Peyer's patch (tissue), 4 donors: Measurements from ENCODE around the gene DIO1.

Experiments
- POLR2A ChIP-seq, 2 donors: fragments of 450-650 bp; IDR thresholded peaks; one replicate each; pipeline ENCODE4 v1.5.1; 2017; ENCODE audit warnings: antibody characterized with exemption in 2 of 2, mild to moderate bottlenecking in 2 of 2, moderate library complexity in 2 of 2
- TF ChIP-seq, protein P1 (sequence below), 6 experiments: fragments of 450-650 bp in 4 of 6; fragments of 200-600 bp in 2 of 6; sonication (generic) in 1 of 6; IDR thresholded peaks; one replicate each; pipeline ENCODE4 v1.5.1; 2017 to 2019; ENCODE audit warnings: antibody characterized with exemption in 6 of 6, mild to moderate bottlenecking in 3 of 6, moderate library complexity in 1 of 6

DNA sequence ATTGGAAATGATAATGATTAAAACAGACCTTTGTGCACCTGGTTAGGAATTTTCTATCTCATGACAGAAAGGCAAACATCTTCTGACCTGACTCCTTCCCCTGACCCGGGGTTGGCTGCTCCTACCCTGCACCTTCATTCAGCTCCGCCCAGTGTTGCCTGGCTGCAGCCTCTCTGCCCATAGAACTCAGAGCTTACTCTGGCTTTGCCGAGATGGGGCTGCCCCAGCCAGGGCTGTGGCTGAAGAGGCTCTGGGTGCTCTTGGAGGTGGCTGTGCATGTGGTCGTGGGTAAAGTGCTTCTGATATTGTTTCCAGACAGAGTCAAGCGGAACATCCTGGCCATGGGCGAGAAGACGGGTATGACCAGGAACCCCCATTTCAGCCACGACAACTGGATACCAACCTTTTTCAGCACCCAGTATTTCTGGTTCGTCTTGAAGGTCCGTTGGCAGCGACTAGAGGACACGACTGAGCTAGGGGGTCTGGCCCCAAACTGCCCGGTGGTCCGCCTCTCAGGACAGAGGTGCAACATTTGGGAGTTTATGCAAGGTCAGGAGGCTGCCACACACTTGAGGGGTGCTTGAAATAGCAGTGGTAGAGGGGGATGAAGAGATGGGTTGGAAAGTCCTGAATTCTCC is at the start of gene DIO1:
- TF ChIP-seq, protein P1, sequence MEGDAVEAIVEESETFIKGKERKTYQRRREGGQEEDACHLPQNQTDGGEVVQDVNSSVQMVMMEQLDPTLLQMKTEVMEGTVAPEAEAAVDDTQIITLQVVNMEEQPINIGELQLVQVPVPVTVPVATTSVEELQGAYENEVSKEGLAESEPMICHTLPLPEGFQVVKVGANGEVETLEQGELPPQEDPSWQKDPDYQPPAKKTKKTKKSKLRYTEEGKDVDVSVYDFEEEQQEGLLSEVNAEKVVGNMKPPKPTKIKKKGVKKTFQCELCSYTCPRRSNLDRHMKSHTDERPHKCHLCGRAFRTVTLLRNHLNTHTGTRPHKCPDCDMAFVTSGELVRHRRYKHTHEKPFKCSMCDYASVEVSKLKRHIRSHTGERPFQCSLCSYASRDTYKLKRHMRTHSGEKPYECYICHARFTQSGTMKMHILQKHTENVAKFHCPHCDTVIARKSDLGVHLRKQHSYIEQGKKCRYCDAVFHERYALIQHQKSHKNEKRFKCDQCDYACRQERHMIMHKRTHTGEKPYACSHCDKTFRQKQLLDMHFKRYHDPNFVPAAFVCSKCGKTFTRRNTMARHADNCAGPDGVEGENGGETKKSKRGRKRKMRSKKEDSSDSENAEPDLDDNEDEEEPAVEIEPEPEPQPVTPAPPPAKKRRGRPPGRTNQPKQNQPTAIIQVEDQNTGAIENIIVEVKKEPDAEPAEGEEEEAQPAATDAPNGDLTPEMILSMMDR (IDR thresholded peaks at IDR 0.05) = no peak
- TF ChIP-seq POLR2A (IDR thresholded peaks at IDR 0.05) = no peak
